Cerebellar cortex (tissue), 1 donor: ENCODE results near the gene KIAA1217.
"Not testable (repeated sequence)": the region's sequence is repeated elsewhere in the genome, so short reads cannot be mapped to it uniquely, and the experiment has no call there.

ENCODE experiments used
- DNase-seq: peaks from one replicate; pipeline ENCODE4 v3.0.0-alpha.2; 2015; ENCODE audit warnings: low spot score

Gene KIAA1217

GRCh38 chr10:24442234-24442633, 233.3 kb downstream of the KIAA1217 start:
- no peak for DNase-seq

- DNase-seq, result not testable (repeated sequence)
These were observed 233.8 kb downstream of the KIAA1217 start for GRCh38 chr10:24442641-24443174.

- DNase-seq, result no peak
These were observed 235.4 kb downstream of the KIAA1217 start for GRCh38 chr10:24444337-24444736.

- DNase-seq, result not testable (repeated sequence)
These were observed 237.0 kb downstream of the KIAA1217 start for GRCh38 chr10:24445958-24446357.

- no peak for DNase-seq
These were observed 237.8 kb downstream of the KIAA1217 start for GRCh38 chr10:24446739-24447138.

GRCh38 chr10:24448351-24448999, 239.5 kb downstream of the KIAA1217 start:
- DNase-seq, result no peak

GRCh38 chr10:24449321-24449740, 240.4 kb downstream of the KIAA1217 start:
- DNase-seq, result no peak

- no peak for DNase-seq
These were observed 240.9 kb downstream of the KIAA1217 start for GRCh38 chr10:24449769-24450310.

GRCh38 chr10:24451325-24451820, 242.4 kb downstream of the KIAA1217 start:
- no peak for DNase-seq

GRCh38 chr10:24452030-24452429, 243.1 kb downstream of the KIAA1217 start:
- DNase-seq, result no peak

- DNase-seq, result no peak
These were observed 244.5 kb downstream of the KIAA1217 start for GRCh38 chr10:24453404-24453830.

- no peak for DNase-seq
These were observed 245.0 kb downstream of the KIAA1217 start for GRCh38 chr10:24453973-24454372.

GRCh38 chr10:24455447-24455846, 246.5 kb downstream of the KIAA1217 start:
- DNase-seq, result no peak

- no peak for DNase-seq
These were observed 247.4 kb downstream of the KIAA1217 start for GRCh38 chr10:24456322-24456721.

GRCh38 chr10:24457661-24458318, 248.9 kb downstream of the KIAA1217 start:
- DNase-seq, result no peak

GRCh38 chr10:24459836-24460235, 250.9 kb downstream of the KIAA1217 start:
- DNase-seq, result no peak

GRCh38 chr10:24462291-24462813, 253.4 kb downstream of the KIAA1217 start:
- DNase-seq, result no peak

GRCh38 chr10:24462889-24463552, 254.1 kb downstream of the KIAA1217 start:
- no peak for DNase-seq

- no peak for DNase-seq
These were observed 254.9 kb downstream of the KIAA1217 start for GRCh38 chr10:24463611-24464426.

GRCh38 chr10:24465124-24465874, 256.4 kb downstream of the KIAA1217 start:
- DNase-seq, result no peak
